Lung (tissue), 12 donors: ENCODE measurements around the gene BOLA3. TPM values are rescaled to one million over a fixed set of nuclear protein-coding genes. Genes with fewer than 3 reads are reported as not detected.
A peak's percentile ranks its signal among the peaks of the same experiment; 100 is the strongest.

Experiments
- ATAC-seq: fragments of 200-7000 bp; cut with Tn5 transposase; one replicate; pipeline ENCODE4 v1.9.1; 2020; ENCODE audit warnings: moderate number of reproducible peaks; ENCODE audit not compliant: insufficient read depth, low FRiP score
- DNase-seq, 3 donors: peaks; one replicate each; pipeline ENCODE4 v3.0.0-alpha.2; 2013 to 2017
- H3K27ac ChIP-seq, 2 donors: one replicate each; pipeline ENCODE4 v1.5.1; 2013; ENCODE audit warnings: mild to moderate bottlenecking in 2 of 2, moderate library complexity in 2 of 2, control low read depth in 1 of 2, inconsistent platforms in 1 of 2, low read depth in 1 of 2, low read length in 1 of 2
- H3K27me3 ChIP-seq, 3 donors: one replicate each; pipeline ENCODE4 v1.5.1; 2013; ENCODE audit warnings: low read length in 2 of 3; ENCODE audit not compliant: control insufficient read depth in 3 of 3, insufficient read depth in 3 of 3
- H3K36me3 ChIP-seq, 4 donors: one replicate each; pipeline ENCODE4 v1.5.1; 2013; ENCODE audit warnings: low read length in 4 of 4, mild to moderate bottlenecking in 1 of 4, moderate library complexity in 1 of 4; ENCODE audit not compliant: control insufficient read depth in 4 of 4, insufficient read depth in 4 of 4
- H3K4me1 ChIP-seq, 5 donors: one replicate each; pipeline ENCODE4 v1.5.1; 2013; ENCODE audit warnings: low read length in 5 of 5, mild to moderate bottlenecking in 2 of 5, moderate library complexity in 1 of 5; ENCODE audit not compliant: control insufficient read depth in 5 of 5, insufficient read depth in 5 of 5
- H3K4me3 ChIP-seq: one replicate; pipeline ENCODE4 v1.5.1; 2013; ENCODE audit warnings: mild to moderate bottlenecking, control low read depth, moderate library complexity
- H3K9ac ChIP-seq, 2 donors: one replicate each; pipeline ENCODE4 v1.5.1; 2013; ENCODE audit warnings: low read length in 2 of 2, control low read depth in 1 of 2; ENCODE audit not compliant: insufficient read depth in 1 of 2
- H3K9me3 ChIP-seq, 4 donors: one replicate each; pipeline ENCODE4 v1.5.1; 2013; ENCODE audit warnings: low read length in 3 of 4, mild to moderate bottlenecking in 1 of 4, moderate library complexity in 1 of 4; ENCODE audit not compliant: control insufficient read depth in 4 of 4, insufficient read depth in 3 of 4
- CTCF ChIP-seq: IDR thresholded peaks from 2 replicates; pipeline ENCODE4 v1.5.1; 2012; ENCODE audit warnings: mild to moderate bottlenecking; ENCODE audit errors: control extremely low read depth, extremely low read depth
- WGBS, 2 donors: extraction: QIAGEN DNeasy Blood & Tissue Kit; methylation state at CpG; one replicate each; pipeline ENCODE4 v1.1.7; 2013; 5-methylcytosine and 5-hydroxymethylcytosine counted together
- polyA plus RNA-seq, 2 donors: library from polyadenylated mRNA; stranded (reverse); fragments of 200-250 nt; gene quantifications; one replicate each; pipeline ENCODE4 v1.2.1, GENCODE V29; 2013
- total RNA-seq, 2 donors: library from RNA; depleted of rRNA in 1 of 2; stranded (reverse); fragments of >200 nt in 1 of 2; gene quantifications; one replicate each; pipeline ENCODE4 v1.2.1, GENCODE V29; 2014 to 2021
- donor health status: control.
- donor health status: control.
- donor health status: Bipolar disorder and iron deficiency.
- donor health status: healthy.
- donor health status: DM: yes; HTN: yes; CAD: no.

Gene BOLA3
- total and polyA plus RNA-seq, 4 donors: 12.0 to 64.5 (median 39.7) TPM

- ATAC-seq: no peak
- DNase-seq: peak in 1 of 3 donors; percentile 16
- H3K27ac ChIP-seq: peak overlapping the region in 1 of 2 donors; percentile 69
- no peaks in the 10 kb centered on the region for H3K27me3 ChIP-seq
- peak overlapping the region in 1 of 2 donors; percentile 32 for H3K9ac ChIP-seq
- no peak for TF ChIP-seq CTCF
- WGBS, 2 donors: 44 to 48% methylated on average over 23 to 25 of the region's 25 CpGs
- H3K4me3 ChIP-seq: no peak overlapping the region
- peaks cover 0 to 8% (median 7%) of the 10 kb centered on the region in 5 donors for H3K4me1 ChIP-seq
- H3K36me3 ChIP-seq: peaks cover 0 to 5% (median 2%) of the 10 kb centered on the region in 4 donors
- H3K9me3 ChIP-seq: no peaks in the 10 kb centered on the region
Observed at GRCh38 chr2:74179063-74179865, 31.6 kb upstream of the BOLA3 start.

GRCh38 chr2:74178211-74179062, 30.7 kb upstream of the BOLA3 start, which contains the start of gene MOB1A:
TSS of gene MOB1A (minus strand) at chr2:74178879. CDS start at chr2:74178674, 205 bp downstream.
- Histone ChIP-seq H3K9me3 (no peaks in the 10 kb centered on the region), H3K27ac (peak within 1 kb of the TSS; percentile 92), H3K27me3 (no peaks in the 10 kb centered on the region), H3K36me3 (peaks cover 0 to 5% (median 2%) of the 10 kb centered on the region in 4 donors), H3K4me1 (peaks cover 0 to 8% (median 7%) of the 10 kb centered on the region in 5 donors), H3K9ac (peak within 1 kb of the TSS; percentile 66 to 83), H3K4me3 (peak within 1 kb of the TSS; percentile 73)
- no peak for TF ChIP-seq CTCF
- WGBS, 2 donors: 0% methylated on average over 81 to 84 of the region's 84 CpGs
- ATAC-seq: peak; percentile 96
- peak; percentile 98 to 100 (median 99) for DNase-seq

- peaks cover 0 to 8% (median 7%) of the 10 kb centered on the region in 5 donors for H3K4me1 ChIP-seq
- no peak for ATAC-seq
Observed at GRCh38 chr2:74177696-74178095, 30.0 kb upstream of the BOLA3 start.

More at GRCh38 chr2:74177696-74178095, 30.0 kb upstream of the BOLA3 start:
- peak in 1 of 3 donors; percentile 13 for DNase-seq
- no peak for TF ChIP-seq CTCF
- Histone ChIP-seq H3K9ac (peak overlapping the region; percentile 66 to 83), H3K9me3 (no peaks in the 10 kb centered on the region), H3K27me3 (no peaks in the 10 kb centered on the region), H3K27ac (peak overlapping the region in 1 of 2 donors; percentile 92), H3K4me3 (peak overlapping the region; percentile 73), H3K36me3 (peaks cover 0 to 5% (median 2%) of the 10 kb centered on the region in 4 donors)
